PC-3 (cell line): ENCODE measurements around the gene UCHL1. TPM values are rescaled to one million over a fixed set of nuclear protein-coding genes. Genes with fewer than 3 reads are reported as not detected.

Experiments
- ATAC-seq: fragments of 200-7000 bp; cut with Tn5 transposase; 2 replicates; pipeline ENCODE4 v1.9.1; 2020; ENCODE audit warnings: mild to moderate bottlenecking, moderate library complexity
- BruUV-seq: library from RNA; stranded (reverse); fragments of 400-500 nt; replicated peaks from 2 replicates; lab custom pipeline; 2021; lab: Mats Ljungman, UMichigan
- CTCF ChIA-PET: fragments of 300-600 bp; sonication (Branson Sonifier 250); formaldehyde crosslinking; loops from one replicate; lab custom pipeline; 2022; ENCODE audit warnings: antibody characterized with exemption; lab: Charles Lee
- POLR2A ChIA-PET: fragments of 300-600 bp; sonication (Branson Sonifier 250); formaldehyde crosslinking; loops from one replicate; lab custom pipeline; 2022; ENCODE audit warnings: antibody characterized with exemption; ENCODE audit not compliant: unreplicated experiment; lab: Charles Lee
- DNase-seq: peaks from one replicate; pipeline ENCODE4 v3.0.0-alpha.2; 2015
- H2AFZ ChIP-seq: fragments of 300-600 bp; sonication (generic); 2 replicates; pipeline ENCODE4 v1.6.0; 2016; ENCODE audit warnings: antibody characterized with exemption, low read length
- H3F3A ChIP-seq: fragments of 300-600 bp; sonication (generic); one replicate; pipeline ENCODE4 v1.6.0; 2017; ENCODE audit warnings: antibody characterized with exemption, low read length, control low read depth, mild to moderate bottlenecking; ENCODE audit not compliant: unreplicated experiment
- H3K27ac ChIP-seq: fragments of 300-600 bp; sonication (generic); 2 replicates; pipeline ENCODE4 v1.5.1; 2016; ENCODE audit warnings: mild to moderate bottlenecking, low read length
- H3K27me3 ChIP-seq: fragments of 300-600 bp; sonication (generic); 2 replicates; pipeline ENCODE4 v1.6.1; 2016; ENCODE audit warnings: low read length, mixed read lengths
- H3K36me3 ChIP-seq: fragments of 300-600 bp; sonication (generic); 2 replicates; pipeline ENCODE4 v1.6.1; 2016; ENCODE audit warnings: low read depth, mixed run types, low read length, mixed read lengths
- H3K4me1 ChIP-seq: fragments of 300-600 bp; sonication (generic); 2 replicates; pipeline ENCODE4 v1.5.1; 2016; ENCODE audit warnings: low read length; ENCODE audit not compliant: insufficient read depth
- H3K4me2 ChIP-seq: fragments of 300-600 bp; sonication (generic); 2 replicates; pipeline ENCODE4 v1.6.0; 2016; ENCODE audit warnings: low read length
- H3K4me3 ChIP-seq: fragments of 300-600 bp; sonication (generic); 2 replicates; pipeline ENCODE4 v1.5.1; 2016; ENCODE audit warnings: mild to moderate bottlenecking, low read length, mixed read lengths
- H3K79me2 ChIP-seq: fragments of 300-600 bp; sonication (generic); 2 replicates; pipeline ENCODE4 v1.6.1; 2017; ENCODE audit warnings: low read length, mixed read lengths
- H3K9ac ChIP-seq: fragments of 300-600 bp; sonication (generic); 2 replicates; pipeline ENCODE4 v1.6.0; 2016; ENCODE audit warnings: mild to moderate bottlenecking, low read length
- H3K9me2 ChIP-seq: fragments of 300-600 bp; sonication (generic); replicated peaks from 2 replicates; pipeline ENCODE4 v1.6.1; 2016; ENCODE audit warnings: mixed run types, low read length, mixed read lengths
- H3K9me3 ChIP-seq: fragments of 300-600 bp; sonication (generic); 2 replicates; pipeline ENCODE4 v1.6.1; 2016; ENCODE audit warnings: low read length, mixed read lengths
- H4K20me1 ChIP-seq: fragments of 300-600 bp; sonication (generic); 2 replicates; pipeline ENCODE4 v1.6.1; 2016; ENCODE audit warnings: low read length, mixed read lengths
- EZH2 ChIP-seq: fragments of 300-600 bp; sonication (generic); IDR thresholded peaks from one replicate; pipeline ENCODE4 v1.6.1; 2017; ENCODE audit warnings: antibody characterized with exemption, mild to moderate bottlenecking, low read length; ENCODE audit not compliant: unreplicated experiment
- EZH2phosphoT487 ChIP-seq: fragments of 300-600 bp; sonication (generic); IDR thresholded peaks from 2 replicates; pipeline ENCODE4 v1.6.1; 2018; ENCODE audit warnings: mild to moderate bottlenecking, antibody characterized with exemption, low read length, borderline replicate concordance
- intact Hi-C: fragments of 100-400 bp; cut with micrococcal nuclease; formaldehyde crosslinking; loops from 2 replicates; pipeline ENCODE4 v1.9.0; 2023
- total RNA-seq: library from RNA; depleted of rRNA; stranded (reverse); fragments of >200 nt; gene quantifications from 2 replicates; pipeline ENCODE4 v1.2.3, GENCODE V29; 2014
- TF ChIP-seq, protein P1 (sequence below): fragments of 300-600 bp; sonication (generic); conservative IDR thresholded peaks from 2 replicates; pipeline ENCODE4 v1.5.1; 2017; ENCODE audit warnings: antibody characterized with exemption, low read depth, mild to moderate bottlenecking, low read length

UCHL1 gene
- total RNA-seq, 1 experiment from 2014 or later, result 1.8 TPM

GRCh38 chr4:41280010-41280409, 23.3 kb downstream of the UCHL1 start:
- Histone ChIP-seq H3F3A (no peaks in the 10 kb centered on the region), H3K4me1 (peaks cover 4% of the 10 kb centered on the region; the same call in 1 of the 2 replicates), H3K27me3 (no peaks in the 10 kb centered on the region), H3K9me2 (no peaks in the 10 kb centered on the region), H3K9ac (no peak overlapping the region), H4K20me1 (no peaks in the 10 kb centered on the region), H3K27ac (no peak overlapping the region), H3K79me2 (no peaks in the 10 kb centered on the region), H3K9me3 (no peaks in the 10 kb centered on the region), H2AFZ (no peak overlapping the region), H3K4me3 (no peak overlapping the region), H3K4me2 (no peak overlapping the region), H3K36me3 (no peaks in the 10 kb centered on the region)
- no peak for DNase-seq
- intact Hi-C loops, result loop anchor here (10.0 kb wide), 1 partner anchor 605 kb away; no protein-coding TSS in a partner anchor
- ChIA-PET CTCF (interaction anchor here (1.4 kb wide), 1 partner anchor 382 kb away, joined by 6 read pairs; no protein-coding TSS in a partner anchor), POLR2A (no interaction called here)
- no TSS peak for BruUV-seq
- no peak for TF ChIP-seq EZH2
- no peak for ATAC-seq

- H3K27ac ChIP-seq, result no peak overlapping the region
- DNase-seq, result peak; percentile 84
- H3K4me3 ChIP-seq, result no peak overlapping the region
- no peaks in the 10 kb centered on the region for H3F3A ChIP-seq
- no peaks in the 10 kb centered on the region for H3K27me3 ChIP-seq
- H3K36me3 ChIP-seq, result no peaks in the 10 kb centered on the region
- H3K9me3 ChIP-seq, result no peaks in the 10 kb centered on the region
- H3K9ac ChIP-seq, result no peak overlapping the region
- H3K9me2 ChIP-seq, result no peaks in the 10 kb centered on the region
- H3K4me2 ChIP-seq, result peak overlapping the region; percentile 58
- ATAC-seq, result peak; percentile 94
- H3K79me2 ChIP-seq, result no peaks in the 10 kb centered on the region
- no peaks in the 10 kb centered on the region for H4K20me1 ChIP-seq
- no TSS peak for BruUV-seq
- POLR2A ChIA-PET, result no interaction called here
- CTCF ChIA-PET, result interaction anchor here (0.7 to 1.8 kb wide), 3 partner anchors 37 to 381 kb away, joined by 3 to 20 read pairs (median 4); no protein-coding TSS in a partner anchor
- intact Hi-C loops, result loop anchor here (1.0 to 10.0 kb wide), 3 partner anchors 380 to 604 kb away; no protein-coding TSS in a partner anchor
- no peak overlapping the region for H2AFZ ChIP-seq
- peaks cover 4% of the 10 kb centered on the region; the same call in 1 of the 2 replicates for H3K4me1 ChIP-seq
- no peak for TF ChIP-seq EZH2
- TF ChIP-seq, protein P1, sequence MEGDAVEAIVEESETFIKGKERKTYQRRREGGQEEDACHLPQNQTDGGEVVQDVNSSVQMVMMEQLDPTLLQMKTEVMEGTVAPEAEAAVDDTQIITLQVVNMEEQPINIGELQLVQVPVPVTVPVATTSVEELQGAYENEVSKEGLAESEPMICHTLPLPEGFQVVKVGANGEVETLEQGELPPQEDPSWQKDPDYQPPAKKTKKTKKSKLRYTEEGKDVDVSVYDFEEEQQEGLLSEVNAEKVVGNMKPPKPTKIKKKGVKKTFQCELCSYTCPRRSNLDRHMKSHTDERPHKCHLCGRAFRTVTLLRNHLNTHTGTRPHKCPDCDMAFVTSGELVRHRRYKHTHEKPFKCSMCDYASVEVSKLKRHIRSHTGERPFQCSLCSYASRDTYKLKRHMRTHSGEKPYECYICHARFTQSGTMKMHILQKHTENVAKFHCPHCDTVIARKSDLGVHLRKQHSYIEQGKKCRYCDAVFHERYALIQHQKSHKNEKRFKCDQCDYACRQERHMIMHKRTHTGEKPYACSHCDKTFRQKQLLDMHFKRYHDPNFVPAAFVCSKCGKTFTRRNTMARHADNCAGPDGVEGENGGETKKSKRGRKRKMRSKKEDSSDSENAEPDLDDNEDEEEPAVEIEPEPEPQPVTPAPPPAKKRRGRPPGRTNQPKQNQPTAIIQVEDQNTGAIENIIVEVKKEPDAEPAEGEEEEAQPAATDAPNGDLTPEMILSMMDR, result peak; percentile 90
These were observed 24.4 kb downstream of the UCHL1 start for GRCh38 chr4:41281038-41281634.

DNA sequence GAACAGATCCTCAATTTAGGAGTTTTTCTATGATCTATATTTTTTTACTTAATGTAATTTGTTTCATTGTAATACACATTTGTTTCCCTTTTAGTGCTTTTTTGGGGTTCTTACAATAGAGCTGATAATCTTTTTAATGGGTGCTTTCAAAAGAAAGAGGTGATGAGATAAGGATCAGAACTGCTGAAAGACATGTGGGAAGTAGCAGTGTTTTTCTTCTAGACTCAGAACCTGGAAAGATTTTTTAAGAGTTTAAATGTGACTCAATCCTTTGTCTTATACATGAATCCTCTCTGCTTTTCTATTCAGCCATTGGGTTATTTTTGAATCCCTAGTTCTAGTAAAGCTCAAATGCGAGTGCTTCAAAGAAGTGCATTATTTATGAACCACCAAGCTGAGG, 25.6 kb downstream of the UCHL1 start:
- no peaks in the 10 kb centered on the region for H3K27me3 ChIP-seq
- CTCF ChIA-PET, result no interaction called here
- intact Hi-C loops, result loop anchor here (10.0 kb wide), 1 partner anchor 602 kb away; no protein-coding TSS in a partner anchor
- POLR2A ChIA-PET, result no interaction called here
- H3K9me2 ChIP-seq, result no peaks in the 10 kb centered on the region
- no peak overlapping the region for H3K9ac ChIP-seq
- H3K36me3 ChIP-seq, result no peaks in the 10 kb centered on the region
- no peak overlapping the region for H3K27ac ChIP-seq
- H4K20me1 ChIP-seq, result no peaks in the 10 kb centered on the region
- no peaks in the 10 kb centered on the region for H3F3A ChIP-seq
- no peak for ATAC-seq
- TF ChIP-seq EZH2 (no peak), EZH2phosphoT487 (no peak)
- TF ChIP-seq, protein P1, result no peak
- H3K4me1 ChIP-seq, result peaks cover 15% of the 10 kb centered on the region
- H3K9me3 ChIP-seq, result no peaks in the 10 kb centered on the region
- no peak overlapping the region for H3K4me2 ChIP-seq
- no peak for DNase-seq
- H3K79me2 ChIP-seq, result no peaks in the 10 kb centered on the region
- no peak overlapping the region for H3K4me3 ChIP-seq
- no peak overlapping the region for H2AFZ ChIP-seq
- no TSS peak for BruUV-seq
